ENCODE measurements around the gene PKN1.

The PKN1 gene

DNA sequence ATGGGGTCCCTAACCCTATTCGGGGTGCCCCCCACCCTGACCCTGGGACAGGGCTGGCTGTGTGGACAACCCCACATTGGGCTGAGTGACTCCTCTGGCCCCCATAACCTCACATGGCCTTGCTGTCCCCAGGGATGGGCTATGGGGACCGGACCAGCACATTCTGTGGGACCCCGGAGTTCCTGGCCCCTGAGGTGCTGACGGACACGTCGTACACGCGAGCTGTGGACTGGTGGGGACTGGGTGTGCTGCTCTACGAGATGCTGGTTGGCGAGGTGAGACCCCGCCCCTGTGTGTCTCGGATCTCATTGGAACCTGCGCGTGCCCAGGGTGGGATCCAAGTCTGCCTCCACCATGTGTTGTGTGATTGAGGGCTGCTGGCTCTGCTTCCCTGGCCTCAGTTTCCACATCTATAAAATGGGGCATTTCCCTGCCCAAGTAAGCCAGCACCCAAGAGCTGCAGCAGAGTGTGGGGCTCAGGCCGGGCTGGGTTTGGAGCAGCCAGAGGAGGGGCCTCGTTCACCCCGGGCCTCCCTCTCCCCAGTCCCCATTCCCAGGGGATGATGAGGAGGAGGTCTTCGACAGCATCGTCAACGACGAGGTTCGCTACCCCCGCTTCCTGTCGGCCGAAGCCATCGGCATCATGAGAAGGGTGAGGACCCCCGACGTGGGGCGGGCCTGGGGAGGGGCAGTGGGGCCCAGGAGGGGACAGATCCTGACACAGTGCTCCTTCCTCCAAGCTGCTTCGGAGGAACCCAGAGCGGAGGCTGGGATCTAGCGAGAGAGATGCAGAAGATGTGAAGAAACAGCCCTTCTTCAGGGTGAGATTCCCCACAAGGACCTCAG is 37.1 kb downstream of the PKN1 start:
- H3K4me1 ChIP-seq, result peaks cover 9 to 37% (median 26%) of the 10 kb centered on the region in 4 donors
- H3K4me3 ChIP-seq, result no peak overlapping the region
- peaks cover 0 to 28% of the 10 kb centered on the region in 2 donors for H3K27me3 ChIP-seq
- TF ChIP-seq, protein P1, sequence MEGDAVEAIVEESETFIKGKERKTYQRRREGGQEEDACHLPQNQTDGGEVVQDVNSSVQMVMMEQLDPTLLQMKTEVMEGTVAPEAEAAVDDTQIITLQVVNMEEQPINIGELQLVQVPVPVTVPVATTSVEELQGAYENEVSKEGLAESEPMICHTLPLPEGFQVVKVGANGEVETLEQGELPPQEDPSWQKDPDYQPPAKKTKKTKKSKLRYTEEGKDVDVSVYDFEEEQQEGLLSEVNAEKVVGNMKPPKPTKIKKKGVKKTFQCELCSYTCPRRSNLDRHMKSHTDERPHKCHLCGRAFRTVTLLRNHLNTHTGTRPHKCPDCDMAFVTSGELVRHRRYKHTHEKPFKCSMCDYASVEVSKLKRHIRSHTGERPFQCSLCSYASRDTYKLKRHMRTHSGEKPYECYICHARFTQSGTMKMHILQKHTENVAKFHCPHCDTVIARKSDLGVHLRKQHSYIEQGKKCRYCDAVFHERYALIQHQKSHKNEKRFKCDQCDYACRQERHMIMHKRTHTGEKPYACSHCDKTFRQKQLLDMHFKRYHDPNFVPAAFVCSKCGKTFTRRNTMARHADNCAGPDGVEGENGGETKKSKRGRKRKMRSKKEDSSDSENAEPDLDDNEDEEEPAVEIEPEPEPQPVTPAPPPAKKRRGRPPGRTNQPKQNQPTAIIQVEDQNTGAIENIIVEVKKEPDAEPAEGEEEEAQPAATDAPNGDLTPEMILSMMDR (IDR thresholded peaks at IDR 0.05), result no peak
- intact Hi-C loops (cut with DNase I; ENCODE audit: low total_unique reads), result loop anchor here (5.0 to 10.0 kb wide), 4 partner anchors 33 to 325 kb away; partner anchors contain the start of gene DDX39A
- H3K36me3 ChIP-seq, result peaks cover 28 to 62% (median 60%) of the 10 kb centered on the region in 3 donors
- H3K9me3 ChIP-seq, result no peaks in the 10 kb centered on the region
- H3K27ac ChIP-seq, result no peak overlapping the region
- no peak for DNase-seq

DNA sequence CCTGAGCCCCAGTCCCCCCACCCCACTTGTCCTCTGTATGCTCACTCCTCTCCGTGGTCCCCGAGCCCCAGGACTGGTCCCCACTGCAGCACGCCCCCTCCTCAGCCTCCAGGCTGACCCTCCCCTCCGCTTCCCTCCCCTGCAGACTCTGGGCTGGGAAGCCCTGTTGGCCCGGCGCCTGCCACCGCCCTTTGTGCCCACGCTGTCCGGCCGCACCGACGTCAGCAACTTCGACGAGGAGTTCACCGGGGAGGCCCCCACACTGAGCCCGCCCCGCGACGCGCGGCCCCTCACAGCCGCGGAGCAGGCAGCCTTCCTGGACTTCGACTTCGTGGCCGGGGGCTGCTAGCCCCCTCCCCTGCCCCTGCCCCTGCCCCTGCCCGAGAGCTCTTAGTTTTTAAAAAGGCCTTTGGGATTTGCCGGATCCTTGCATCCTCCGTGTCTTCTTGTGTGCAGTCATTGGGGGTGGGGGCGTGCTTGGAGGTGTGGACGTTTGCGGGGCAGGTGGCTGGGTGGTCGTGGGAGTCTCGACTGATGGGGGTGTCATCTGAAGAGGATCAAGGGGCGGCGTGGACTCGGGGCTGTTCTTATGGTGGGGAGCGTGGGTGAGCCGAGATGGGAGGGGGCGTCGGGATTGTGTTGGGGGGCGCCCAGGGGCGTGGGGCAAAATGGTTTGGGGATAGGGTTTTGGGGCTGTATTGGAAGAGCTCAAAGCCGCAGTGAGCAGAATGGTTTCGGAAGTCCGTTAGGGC is 38.5 kb downstream of the PKN1 start:
- H3K9me3 ChIP-seq, result no peaks in the 10 kb centered on the region
- H3K27me3 ChIP-seq, result peaks cover 0 to 36% of the 10 kb centered on the region in 2 donors
- peaks cover 15 to 43% (median 32%) of the 10 kb centered on the region in 4 donors for H3K4me1 ChIP-seq
- no peak for DNase-seq
- no peak overlapping the region for H3K4me3 ChIP-seq
- TF ChIP-seq, protein P1 (IDR thresholded peaks at IDR 0.05), result no peak
- intact Hi-C loops (cut with DNase I; ENCODE audit: low total_unique reads), result loop anchor here (5.0 to 10.0 kb wide), 4 partner anchors 34 to 327 kb away; partner anchors contain the start of gene DDX39A
- H3K27ac ChIP-seq, result no peak overlapping the region
- peaks cover 23 to 48% (median 47%) of the 10 kb centered on the region in 3 donors for H3K36me3 ChIP-seq

DNA sequence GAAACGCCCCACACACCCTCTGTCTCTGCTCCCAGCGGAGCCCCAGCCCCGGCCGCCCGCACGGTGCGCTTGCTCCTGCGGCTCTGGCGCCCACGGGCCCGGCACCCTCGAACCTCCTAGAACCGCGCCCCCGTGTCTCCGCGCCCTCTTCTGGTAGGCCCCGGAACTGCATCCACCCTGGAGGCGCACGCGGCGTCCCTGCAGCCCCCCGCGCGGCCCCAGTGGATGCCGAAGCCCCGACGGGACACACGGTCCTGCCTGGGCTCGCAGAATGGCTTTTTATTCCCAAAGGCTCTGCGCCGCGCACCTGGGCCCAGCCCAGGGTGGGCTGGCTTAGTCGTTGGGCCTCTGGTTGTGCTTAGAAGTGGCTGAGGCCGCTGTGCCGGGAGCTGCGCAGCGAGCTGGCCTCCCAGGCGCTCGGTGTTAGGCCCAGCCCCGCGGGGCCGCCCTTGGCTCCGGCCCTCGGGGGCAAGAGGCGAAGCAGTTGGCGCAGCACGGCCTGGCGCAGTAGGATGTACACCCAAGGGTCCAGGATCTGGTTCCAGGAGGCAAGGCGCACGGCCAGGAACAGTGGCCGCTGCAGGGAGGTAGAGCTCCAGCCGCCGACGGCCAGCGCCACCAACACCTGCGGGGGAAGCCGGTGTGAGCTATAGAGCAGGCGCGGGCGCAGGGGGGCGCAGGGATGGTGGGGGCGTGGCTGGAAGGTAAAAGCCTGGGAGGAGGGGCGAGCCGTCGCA is 39.3 kb downstream of the PKN1 start:
- Histone ChIP-seq H3K4me1 (peaks cover 15 to 50% (median 34%) of the 10 kb centered on the region in 4 donors), H3K27ac (no peak overlapping the region), H3K9me3 (no peaks in the 10 kb centered on the region), H3K27me3 (peaks cover 0 to 36% of the 10 kb centered on the region in 2 donors), H3K36me3 (peaks cover 18 to 41% (median 41%) of the 10 kb centered on the region in 3 donors), H3K4me3 (peak overlapping the region in 1 of 2 donors; percentile 3)
- DNase-seq, result peak; percentile 65 to 79
- TF ChIP-seq, protein P1 (IDR thresholded peaks at IDR 0.05), result peak; percentile 93 to 99
- intact Hi-C loops (cut with DNase I; ENCODE audit: low total_unique reads), result loop anchor here (5.0 to 10.0 kb wide), 4 partner anchors 35 to 328 kb away; partner anchors contain the start of gene DDX39A

DNA sequence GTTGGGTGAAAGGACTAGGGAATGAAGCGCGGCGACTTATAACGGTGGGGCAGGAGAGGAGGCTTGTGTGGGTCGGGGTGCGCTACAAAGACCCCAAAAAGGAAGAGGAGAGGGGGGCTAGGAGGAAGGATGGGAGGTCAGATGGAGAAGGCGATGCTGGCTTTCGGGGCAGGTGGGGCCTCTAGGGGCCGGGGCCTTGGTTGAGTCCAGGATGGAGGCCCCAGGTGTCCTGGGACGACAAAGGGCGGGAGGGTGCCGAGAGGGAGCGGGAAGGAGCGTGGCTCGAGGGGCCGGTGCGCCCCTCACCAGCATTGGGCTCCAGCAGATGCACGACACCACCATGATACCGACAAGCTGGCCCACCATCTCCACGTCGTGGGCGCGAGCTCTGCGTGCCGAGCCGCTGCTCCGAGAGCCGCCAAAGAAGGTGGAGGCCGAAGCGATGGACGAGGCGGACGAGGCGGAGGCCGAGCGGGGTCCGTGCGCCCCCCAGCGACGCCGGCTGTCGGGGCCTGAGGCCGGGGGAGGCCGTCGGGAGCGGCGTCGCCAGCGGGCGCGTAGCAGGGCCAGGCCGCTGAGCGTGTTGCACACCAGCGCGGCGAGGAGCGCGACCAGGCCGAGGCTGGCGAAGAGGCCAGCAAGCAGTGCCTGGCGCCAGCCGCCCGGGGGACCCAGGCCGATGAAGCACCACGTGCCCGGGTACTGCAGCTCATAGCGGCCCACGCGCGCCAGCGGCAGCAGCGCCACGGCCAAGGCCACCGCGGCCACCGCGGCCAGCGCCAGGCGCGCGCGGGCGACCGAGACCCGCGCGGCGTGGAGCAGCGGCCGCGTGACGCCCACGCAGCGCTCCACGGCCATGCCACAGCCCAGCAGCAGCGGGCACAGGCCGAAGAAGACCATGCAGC is 40.2 kb downstream of the PKN1 start:
- H3K9me3 ChIP-seq, result no peaks in the 10 kb centered on the region
- H3K27ac ChIP-seq, result no peak overlapping the region
- DNase-seq, result no peak
- intact Hi-C loops (cut with DNase I; ENCODE audit: low total_unique reads), result loop anchor here (5.0 to 10.0 kb wide), 4 partner anchors 36 to 329 kb away; partner anchors contain the start of gene DDX39A
- H3K4me1 ChIP-seq, result peaks cover 15 to 50% (median 34%) of the 10 kb centered on the region in 4 donors
- H3K4me3 ChIP-seq, result peak overlapping the region; percentile 17 to 27
- peaks cover 23 to 41% (median 41%) of the 10 kb centered on the region in 3 donors for H3K36me3 ChIP-seq
- TF ChIP-seq, protein P1 (IDR thresholded peaks at IDR 0.05), result no peak
- peaks cover 0 to 36% of the 10 kb centered on the region in 2 donors for H3K27me3 ChIP-seq
